ENCODE measurements around the gene SERINC1.

- TF ChIP-seq TAF1 (IDR thresholded peaks at IDR 0.05; ENCODE audit: borderline replicate concordance, low read depth, low read length), result no peak
- no peak for TF ChIP-seq POLR2A (IDR thresholded peaks at IDR 0.05; ENCODE audit: low read depth, low read length)
Observed at GRCh38 chr6:122452509-122452908, 19.1 kb downstream of the SERINC1 start.
